Endothelial cell of umbilical vein (primary cell): ENCODE measurements around the gene LCLAT1. TPM values are rescaled to one million over a fixed set of nuclear protein-coding genes. Genes with fewer than 3 reads are reported as not detected.

Experiments used
- BruUV-seq: library from RNA; stranded (reverse); fragments of 400-500 nt; replicated peaks from 2 replicates; lab custom pipeline; 2021; lab: Mats Ljungman, UMichigan
- CTCF ChIA-PET: fragments of 300-600, 350-600 bp; sonication (Branson Sonifier 250); formaldehyde crosslinking; loops from one replicate; lab custom pipeline; 2021; ENCODE audit warnings: antibody characterized with exemption, inconsistent platforms; lab: Charles Lee
- POLR2A ChIA-PET: fragments of 300-600, 350-600 bp; sonication (Branson Sonifier 250); formaldehyde crosslinking; loops from one replicate; lab custom pipeline; 2021; ENCODE audit warnings: antibody characterized with exemption, inconsistent platforms; lab: Charles Lee
- DNase-seq: peaks from one replicate; pipeline ENCODE4 v3.0.0-alpha.2; 2011; ENCODE audit warnings: low read depth, low spot score
- FAIRE-seq: peaks from 2 replicates; lab custom pipeline; 2011; peaks lifted over from hg19 to GRCh38; lab: Jason Lieb, UNC
- H2AFZ ChIP-seq: 2 replicates; pipeline ENCODE4 v1.6.0; 2012; ENCODE audit warnings: low read depth, low read length, control low read depth, inconsistent platforms
- H3K27ac ChIP-seq: 2 replicates; pipeline ENCODE4 v1.5.1; 2011; ENCODE audit warnings: low read depth, mild to moderate bottlenecking, control low read depth, low read length, moderate library complexity; ENCODE audit not compliant: insufficient read depth
- H3K27me3 ChIP-seq, 2 experiments: 2 replicates each; pipeline versions ENCODE4 v1.6.0 to v1.6.1; 2011; ENCODE audit warnings: low read length in 2 of 2, mixed read lengths in 1 of 2; ENCODE audit not compliant: control insufficient read depth in 2 of 2, insufficient read depth in 2 of 2
- H3K36me3 ChIP-seq, 2 experiments: 2 replicates in 1 of 2; 3 replicates in 1 of 2; pipeline ENCODE4 v1.5.1; 2011; ENCODE audit warnings: low read length in 2 of 2, mild to moderate bottlenecking in 1 of 2, moderate library complexity in 1 of 2; ENCODE audit not compliant: control insufficient read depth in 2 of 2, insufficient read depth in 2 of 2; ENCODE audit errors: extremely low read depth in 1 of 2
- H3K4me1 ChIP-seq: 3 replicates; pipeline ENCODE4 v1.5.1; 2011; ENCODE audit warnings: mild to moderate bottlenecking, low read length; ENCODE audit not compliant: control insufficient read depth, insufficient read depth; ENCODE audit errors: extremely low read depth
- H3K4me2 ChIP-seq: 2 replicates; pipeline ENCODE4 v1.6.1; 2011; ENCODE audit warnings: low read length, control low read depth, mixed read lengths; ENCODE audit not compliant: insufficient read depth
- H3K4me3 ChIP-seq, 3 experiments: fragments of 200-600 bp in 1 of 3; sonication (generic), shearing (Covaris generic) in 1 of 3; replicated peaks in 1 of 3; 2 replicates each; pipeline ENCODE4 v1.5.1; 2011 to 2016; ENCODE audit warnings: control low read depth in 3 of 3, low read length in 3 of 3, mild to moderate bottlenecking in 2 of 3, inconsistent platforms in 1 of 3, low read depth in 1 of 3, moderate library complexity in 1 of 3; ENCODE audit not compliant: insufficient read depth in 1 of 3
- H3K79me2 ChIP-seq: 2 replicates; pipeline ENCODE4 v1.6.0; 2012; ENCODE audit warnings: low read length, inconsistent platforms; ENCODE audit not compliant: control insufficient read depth, insufficient read depth
- H3K9ac ChIP-seq: replicated peaks from 2 replicates; pipeline ENCODE3; 2011; ENCODE audit warnings: low read length, control low read depth; ENCODE audit not compliant: insufficient read depth; ENCODE audit errors: extremely low read depth
- H3K9me1 ChIP-seq: replicated peaks from 3 replicates; pipeline ENCODE4 v1.6.0; 2011; ENCODE audit warnings: mild to moderate bottlenecking, low read length; ENCODE audit not compliant: control insufficient read depth, insufficient read depth; ENCODE audit errors: extremely low read depth
- H3K9me3 ChIP-seq: replicated peaks from 2 replicates; pipeline ENCODE4 v1.5.1; 2012; ENCODE audit warnings: low read length, inconsistent platforms; ENCODE audit not compliant: control insufficient read depth, insufficient read depth
- H4K20me1 ChIP-seq: replicated peaks from 2 replicates; pipeline ENCODE3; 2011; ENCODE audit warnings: mild to moderate bottlenecking, low read length; ENCODE audit not compliant: control insufficient read depth, insufficient read depth; ENCODE audit errors: extremely low read depth
- EZH2 ChIP-seq: IDR thresholded peaks from 2 replicates; pipeline ENCODE4 v1.6.1; 2012; ENCODE audit warnings: borderline replicate concordance, low read depth, mild to moderate bottlenecking, moderate library complexity, low read length, inconsistent platforms; ENCODE audit not compliant: severe bottlenecking
- FOS ChIP-seq: IDR thresholded peaks from 2 replicates; pipeline ENCODE4 v1.6.1; 2011; ENCODE audit warnings: mild to moderate bottlenecking, low read length, moderate library complexity, borderline replicate concordance; ENCODE audit not compliant: insufficient read depth
- GATA2 ChIP-seq: IDR thresholded peaks from 2 replicates; pipeline ENCODE4 v1.7.0; 2011; ENCODE audit warnings: low read depth, mild to moderate bottlenecking, moderate library complexity, mixed read lengths, low read length; ENCODE audit not compliant: insufficient read length, insufficient read depth
- JUN ChIP-seq: IDR thresholded peaks from 2 replicates; pipeline ENCODE4 v1.6.1; 2011; ENCODE audit warnings: borderline replicate concordance, low read depth; ENCODE audit not compliant: insufficient read length, insufficient read depth
- MAX ChIP-seq: IDR thresholded peaks from 2 replicates; pipeline ENCODE4 v1.6.1; 2011; ENCODE audit not compliant: insufficient read depth, insufficient read length
- MYC ChIP-seq: IDR thresholded peaks from one replicate; pipeline ENCODE4 v1.6.1; 2011; ENCODE audit warnings: mild to moderate bottlenecking, low read depth, low read length
- POLR2A ChIP-seq: IDR thresholded peaks from 2 replicates; pipeline ENCODE4 v1.6.1; 2012; ENCODE audit warnings: low read depth, mild to moderate bottlenecking, control low read depth, low read length
- POLR2AphosphoS5 ChIP-seq: IDR thresholded peaks from 2 replicates; pipeline ENCODE4 v1.6.1; 2012; ENCODE audit warnings: low read depth, mild to moderate bottlenecking, control low read depth, low read length, moderate library complexity; ENCODE audit not compliant: insufficient read depth
- dilution Hi-C: fragments of 300-500 bp; cut with MboI; formaldehyde crosslinking; loops from one replicate; pipeline ENCODE4 v1.15.0; 2019; ENCODE audit warnings: low sequenced_read_pairs; ENCODE audit not compliant: extremely low pct_ligation_motif_present
- intact Hi-C: fragments of 100-400 bp; cut with micrococcal nuclease; formaldehyde crosslinking; loops from one replicate; pipeline ENCODE4 v1.10.0; 2022
- polyA plus RNA-seq, 4 experiments: library from polyadenylated mRNA; depleted of rRNA in 3 of 4; stranded (reverse) in 3 of 4; unstranded in 1 of 4; fragments of >200 nt; gene quantifications; 2 replicates each; pipeline versions ENCODE4 v1.2.1 to v1.2.3, GENCODE V29; 2011 to 2012; ENCODE audit warnings: missing spikeins in 1 of 4
- total RNA-seq: library from RNA; stranded (reverse); gene quantifications from 2 replicates; pipeline ENCODE4 v1.2.3, GENCODE V29; 2021
- TF ChIP-seq, protein P1 (sequence below), 2 donors: IDR thresholded peaks; 1 replicate in 1 of 2; 2 replicates in 1 of 2; pipeline ENCODE4 v1.5.1; 2011; ENCODE audit warnings: low read length in 2 of 2, mild to moderate bottlenecking in 2 of 2, moderate library complexity in 2 of 2, control low read depth in 1 of 2, inconsistent platforms in 1 of 2, low read depth in 1 of 2; ENCODE audit not compliant: insufficient read depth in 1 of 2; ENCODE audit errors: extremely low read depth in 1 of 2

The LCLAT1 gene
- total and polyA plus RNA-seq, 2 donors (not counting 3 experiments of a cell fraction or from before 2014, with no cell fraction given), result 6.1 to 20.8 TPM

GRCh38 chr2:30434708-30435107, 12.3 kb upstream of the LCLAT1 start:
- no peak overlapping the region for H2AFZ ChIP-seq
- no peak overlapping the region for H3K9ac ChIP-seq
- no peaks in the 10 kb centered on the region for H3K36me3 ChIP-seq
- H3K27ac ChIP-seq, result no peak overlapping the region
- ChIA-PET CTCF (no interaction called here), POLR2A (no interaction called here)
- intact Hi-C loops (no loop called here), dilution Hi-C loops (no loop called here)
- no peaks in the 10 kb centered on the region for H3K79me2 ChIP-seq
- no TSS peak for BruUV-seq
- H3K27me3 ChIP-seq, result no peaks in the 10 kb centered on the region
- H3K4me2 ChIP-seq, result no peak overlapping the region
- no peaks in the 10 kb centered on the region for H3K9me1 ChIP-seq
- FAIRE-seq (no peak), DNase-seq (no peak)
- H3K4me3 ChIP-seq, result no peak overlapping the region
- H3K4me1 ChIP-seq, result peaks cover 17% of the 10 kb centered on the region
- H3K9me3 ChIP-seq, result no peaks in the 10 kb centered on the region
- H4K20me1 ChIP-seq, result no peaks in the 10 kb centered on the region
- TF ChIP-seq MYC (no peak), EZH2 (no peak), POLR2AphosphoS5 (no peak), FOS (no peak), JUN (no peak), GATA2 (no peak), POLR2A (no peak), MAX (no peak)
- TF ChIP-seq, protein P1, sequence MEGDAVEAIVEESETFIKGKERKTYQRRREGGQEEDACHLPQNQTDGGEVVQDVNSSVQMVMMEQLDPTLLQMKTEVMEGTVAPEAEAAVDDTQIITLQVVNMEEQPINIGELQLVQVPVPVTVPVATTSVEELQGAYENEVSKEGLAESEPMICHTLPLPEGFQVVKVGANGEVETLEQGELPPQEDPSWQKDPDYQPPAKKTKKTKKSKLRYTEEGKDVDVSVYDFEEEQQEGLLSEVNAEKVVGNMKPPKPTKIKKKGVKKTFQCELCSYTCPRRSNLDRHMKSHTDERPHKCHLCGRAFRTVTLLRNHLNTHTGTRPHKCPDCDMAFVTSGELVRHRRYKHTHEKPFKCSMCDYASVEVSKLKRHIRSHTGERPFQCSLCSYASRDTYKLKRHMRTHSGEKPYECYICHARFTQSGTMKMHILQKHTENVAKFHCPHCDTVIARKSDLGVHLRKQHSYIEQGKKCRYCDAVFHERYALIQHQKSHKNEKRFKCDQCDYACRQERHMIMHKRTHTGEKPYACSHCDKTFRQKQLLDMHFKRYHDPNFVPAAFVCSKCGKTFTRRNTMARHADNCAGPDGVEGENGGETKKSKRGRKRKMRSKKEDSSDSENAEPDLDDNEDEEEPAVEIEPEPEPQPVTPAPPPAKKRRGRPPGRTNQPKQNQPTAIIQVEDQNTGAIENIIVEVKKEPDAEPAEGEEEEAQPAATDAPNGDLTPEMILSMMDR (IDR thresholded peaks at IDR 0.05; ENCODE audit: extremely low read depth in 1 of 2, insufficient read depth in 1 of 2, low read depth in 1 of 2, low read length in 2 of 2), result no peak
